Gastrocnemius medialis (tissue), 4 donors: ENCODE results near the gene ZNF493.

Source experiments
- CTCF ChIP-seq, 5 experiments: fragments of 450-650 bp in 3 of 5; fragments of 200-600 bp in 2 of 5; sonication (generic) in 2 of 5; IDR thresholded peaks in 4 of 5; conservative IDR thresholded peaks in 1 of 5; 1 replicate in 4 of 5; 2 replicates in 1 of 5; pipeline ENCODE4 v1.5.1; 2016 to 2019; ENCODE audit warnings: antibody characterized with exemption in 5 of 5, mild to moderate bottlenecking in 3 of 5, moderate library complexity in 3 of 5
- POLR2A ChIP-seq, 2 donors: fragments of 450-650 bp; IDR thresholded peaks; one replicate each; pipeline ENCODE4 v1.6.1; 2017; ENCODE audit warnings: antibody characterized with exemption in 2 of 2, mild to moderate bottlenecking in 2 of 2, moderate library complexity in 2 of 2

GRCh38 chr19:21432590-21432989 lies 35.7 kb downstream of the ZNF493 start:
- TF ChIP-seq POLR2A (IDR thresholded peaks at IDR 0.05) (no peak), CTCF (IDR thresholded peaks at IDR 0.05 in 4 of 5, conservative IDR thresholded peaks at IDR 0.05 in 1 of 5) (no peak)
